ENCODE data around the gene LMAN2.

GRCh38 chr5:177368869-177369644 lies 17.6 kb upstream of the LMAN2 start:
- TF ChIP-seq CTCF (IDR thresholded peaks at IDR 0.05) = peak; percentile 27 to 55 (median 46)
- TF ChIP-seq POLR2A (IDR thresholded peaks at IDR 0.05) = no peak
